SK-N-SH (cell line): ENCODE results near the gene SAXO2. TPM values are rescaled to one million over a fixed set of nuclear protein-coding genes. Genes with fewer than 3 reads are reported as not detected.
"Not testable (repeated sequence)": the region's sequence is repeated elsewhere in the genome, so short reads cannot be mapped to it uniquely, and the experiment has no call there.

Source experiments
- CTCF ChIA-PET: fragments of 300-600, 350-600 bp; formaldehyde crosslinking; extraction: SDS; loops from one replicate; lab custom pipeline; 2021; lab: Yijun Ruan, JAX
- POLR2A ChIA-PET: fragments of 350-600 bp; sonication (Branson Sonifier 250); formaldehyde crosslinking; extraction: SDS; loops from one replicate; lab custom pipeline; 2020; ENCODE audit warnings: antibody characterized with exemption, inconsistent platforms; lab: Yijun Ruan, JAX
- DNase-seq: peaks from one replicate; pipeline ENCODE4 v3.0.0; 2012
- H2AFZ ChIP-seq: fragments of 200-600 bp; sonication (generic); 2 replicates; pipeline ENCODE4 v1.8.1; 2016; ENCODE audit warnings: antibody characterized with exemption, mild to moderate bottlenecking, low read depth
- H3F3A ChIP-seq: fragments of 200-600 bp; sonication (generic); replicated peaks from 2 replicates; pipeline ENCODE3; 2016; ENCODE audit warnings: antibody characterized with exemption, mild to moderate bottlenecking; ENCODE audit not compliant: insufficient read depth
- H3K27ac ChIP-seq, 2 experiments: fragments of 200-500 bp in 1 of 2; fragments of 200-600 bp in 1 of 2; sonication (Bioruptor generic) in 1 of 2; sonication (generic), shearing (Covaris generic) in 1 of 2; 2 replicates each; pipeline versions ENCODE4 v1.5.1 to v1.6.1; 2014 to 2016; ENCODE audit warnings: low read depth in 2 of 2, inconsistent platforms in 1 of 2, low read length in 1 of 2, mild to moderate bottlenecking in 1 of 2, mixed read lengths in 1 of 2
- H3K27me3 ChIP-seq: fragments of 200-600 bp; sonication (generic), shearing (Covaris generic); 2 replicates; pipeline ENCODE4 v1.6.1; 2016; ENCODE audit warnings: mixed run types; ENCODE audit not compliant: insufficient read depth
- H3K36me3 ChIP-seq, 2 experiments: fragments of 200-500 bp in 1 of 2; fragments of 200-600 bp in 1 of 2; sonication (Bioruptor generic) in 1 of 2; sonication (generic) in 1 of 2; replicated peaks in 1 of 2; 2 replicates each; pipeline versions ENCODE3 to v1.5.1; 2014 to 2016; ENCODE audit warnings: low read length in 1 of 2, mild to moderate bottlenecking in 1 of 2; ENCODE audit not compliant: insufficient read depth in 2 of 2, control insufficient read depth in 1 of 2
- H3K4me1 ChIP-seq, 2 experiments: fragments of 200-500 bp in 1 of 2; fragments of 200-600 bp in 1 of 2; sonication (Bioruptor generic) in 1 of 2; sonication (generic), shearing (Covaris generic) in 1 of 2; 2 replicates each; pipeline versions ENCODE4 v1.5.1 to v1.6.1; 2014 to 2016; ENCODE audit warnings: low read depth in 1 of 2, low read length in 1 of 2, mixed run types in 1 of 2; ENCODE audit not compliant: insufficient read depth in 2 of 2, control insufficient read depth in 1 of 2
- H3K4me2 ChIP-seq: fragments of 200-600 bp; sonication (generic), shearing (Covaris generic); 2 replicates; pipeline ENCODE4 v1.6.1; 2017; ENCODE audit warnings: mixed run types
- H3K4me3 ChIP-seq, 2 experiments: fragments of 200-500 bp in 1 of 2; fragments of 200-600 bp in 1 of 2; sonication (Bioruptor generic) in 1 of 2; sonication (generic), shearing (Covaris generic) in 1 of 2; 2 replicates each; pipeline versions ENCODE4 v1.5.1 to v1.8.1; 2014 to 2016; ENCODE audit warnings: low read depth in 2 of 2, inconsistent platforms in 1 of 2, low read length in 1 of 2, mild to moderate bottlenecking in 1 of 2, mixed read lengths in 1 of 2, moderate library complexity in 1 of 2
- H3K79me2 ChIP-seq: fragments of 200-600 bp; sonication (generic); 2 replicates; pipeline ENCODE4 v1.8.1; 2017; ENCODE audit warnings: mild to moderate bottlenecking; ENCODE audit not compliant: insufficient read depth
- H3K9ac ChIP-seq: fragments of 200-600 bp; sonication (generic); 2 replicates; pipeline ENCODE4 v1.6.1; 2017; ENCODE audit warnings: mixed run types
- H3K9me2 ChIP-seq: fragments of 200-600 bp; sonication (generic); 2 replicates; pipeline ENCODE4 v1.6.1; 2017; ENCODE audit warnings: mixed run types
- H3K9me3 ChIP-seq: fragments of 200-600 bp; sonication (generic); 2 replicates; pipeline ENCODE4 v1.6.1; 2017; ENCODE audit warnings: mixed run types, mild to moderate bottlenecking, moderate library complexity
- H4K20me1 ChIP-seq: fragments of 200-600 bp; sonication (generic); 2 replicates; pipeline ENCODE4 v1.6.1; 2017; ENCODE audit warnings: mild to moderate bottlenecking, mixed run types; ENCODE audit not compliant: insufficient read depth
- WGBS: methylation state at CpG from one replicate; pipeline ENCODE4 v1.1.6; 2017; ENCODE audit warnings: low lambda C conversion rate; 5-methylcytosine and 5-hydroxymethylcytosine counted together
- polyA plus RNA-seq, 3 experiments: library from polyadenylated mRNA; depleted of rRNA; stranded (reverse); fragments of >200 nt; gene quantifications; 2 replicates each; pipeline ENCODE4 v1.2.3, GENCODE V29; 2012

Gene SAXO2
- polyA plus RNA-seq, 1 of the 3 experiments (the other 2 are of a cell fraction) = 2.8 TPM

DNA sequence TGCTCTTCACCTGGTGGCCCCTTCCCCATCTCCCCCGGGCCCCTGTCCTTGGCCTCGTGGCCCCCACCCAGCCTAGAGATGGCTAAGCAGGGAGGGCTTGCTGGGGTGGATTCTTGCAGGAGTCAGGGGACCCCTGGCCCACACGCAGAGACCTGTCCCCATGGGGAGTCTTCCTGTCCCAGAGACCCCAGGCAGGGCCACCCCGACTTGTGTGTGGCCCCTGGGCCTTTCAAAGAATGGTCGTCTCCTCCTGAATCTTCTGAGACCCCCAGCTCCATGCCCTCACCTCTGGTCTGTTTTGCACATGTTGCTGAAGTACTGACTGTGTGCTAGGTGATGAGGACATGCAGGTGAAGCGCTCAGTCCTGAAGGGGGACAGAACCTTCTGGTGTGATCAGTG is 58.2 kb downstream of the SAXO2 start:
- CTCF ChIA-PET, H2AFZ ChIP-seq, H3K4me1 ChIP-seq, H3K9me2 ChIP-seq, H3K36me3 ChIP-seq, H3K9me3 ChIP-seq, H4K20me1 ChIP-seq, H3K79me2 ChIP-seq, H3K27ac ChIP-seq, H3K9ac ChIP-seq, H3F3A ChIP-seq, H3K27me3 ChIP-seq, H3K4me2 ChIP-seq, POLR2A ChIA-PET, H3K4me3 ChIP-seq, DNase-seq: not testable (repeated sequence)
- 28% methylated on average over 2 of the region's 6 CpGs for WGBS

DNA sequence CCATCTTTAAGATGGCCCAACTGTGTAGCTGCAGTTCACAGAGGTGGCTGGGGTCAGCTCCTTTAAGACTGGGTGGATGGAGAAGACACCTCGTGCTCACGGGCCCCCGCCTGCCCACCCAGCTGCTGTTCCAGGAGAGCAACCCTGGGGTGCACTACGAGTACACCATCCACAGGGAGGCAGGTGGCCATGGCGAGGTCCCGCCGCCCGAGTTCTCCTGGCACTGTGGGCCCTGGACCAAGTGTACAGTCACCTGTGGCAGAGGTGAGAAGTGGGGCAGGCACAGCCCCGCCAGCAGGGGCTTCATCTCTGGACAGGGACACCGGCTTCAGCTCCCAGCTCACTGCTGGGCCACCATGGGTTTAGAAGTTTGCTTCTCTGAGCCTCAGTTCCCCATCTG is 59.9 kb downstream of the SAXO2 start:
- H3F3A ChIP-seq, H3K36me3 ChIP-seq, H3K27ac ChIP-seq, H3K27me3 ChIP-seq, H3K9me3 ChIP-seq, H3K9me2 ChIP-seq, CTCF ChIA-PET, H2AFZ ChIP-seq, DNase-seq, POLR2A ChIA-PET, H3K4me3 ChIP-seq, H3K79me2 ChIP-seq, H3K9ac ChIP-seq, H3K4me1 ChIP-seq, H3K4me2 ChIP-seq, H4K20me1 ChIP-seq: not testable (repeated sequence)
- 90% methylated on average over 2 of the region's 10 CpGs for WGBS

DNA sequence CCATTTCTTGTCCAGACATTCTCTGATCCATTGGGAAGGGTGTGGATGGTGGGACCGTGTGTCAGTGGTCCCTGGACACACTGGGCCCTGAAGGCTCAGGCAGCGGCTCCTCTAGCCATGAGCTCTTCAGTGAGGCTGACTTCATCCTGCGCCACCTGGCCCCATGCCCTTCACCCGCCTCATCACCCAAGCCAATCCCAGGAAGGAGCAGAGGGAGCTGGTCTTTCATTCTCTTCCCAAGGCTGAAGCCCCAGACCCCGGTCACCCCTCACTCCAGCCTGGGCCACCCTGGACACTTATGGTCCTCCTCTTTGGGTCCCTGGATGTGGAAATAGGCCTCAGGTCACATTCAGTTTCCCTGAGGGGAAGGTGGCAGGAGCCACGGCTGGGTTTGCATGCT is 62.2 kb downstream of the SAXO2 start:
- H3K4me2 ChIP-seq, H3K27ac ChIP-seq, H3F3A ChIP-seq, POLR2A ChIA-PET, H3K36me3 ChIP-seq, H3K4me1 ChIP-seq, H3K79me2 ChIP-seq, H3K9ac ChIP-seq, H3K9me2 ChIP-seq, H3K27me3 ChIP-seq, H3K4me3 ChIP-seq, H3K9me3 ChIP-seq, H4K20me1 ChIP-seq, DNase-seq, CTCF ChIA-PET, H2AFZ ChIP-seq: not testable (repeated sequence)
- 32% methylated on average over 4 of the region's 6 CpGs for WGBS

DNA sequence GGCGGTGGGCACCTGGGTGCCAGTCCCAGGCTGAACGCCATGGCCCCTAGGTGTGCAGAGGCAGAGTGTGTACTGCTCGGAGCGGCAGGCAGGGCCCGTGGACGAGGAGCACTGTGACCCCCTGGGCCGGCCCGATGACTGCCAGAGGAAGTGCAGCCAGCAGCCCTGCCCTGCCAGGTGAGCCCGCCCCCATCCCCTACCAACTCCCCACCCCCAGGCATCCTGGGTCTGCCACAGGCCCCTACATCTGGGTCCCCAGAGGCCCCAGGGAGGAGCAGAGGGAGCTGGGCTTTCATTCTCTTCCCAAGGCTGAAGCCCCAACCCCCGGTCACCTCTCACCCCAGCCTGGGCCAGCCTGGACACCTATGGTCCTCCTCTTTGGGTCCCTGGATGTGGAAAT is 63.0 kb downstream of the SAXO2 start:
- H3K9me2 ChIP-seq, H3F3A ChIP-seq, H3K27ac ChIP-seq, DNase-seq, H3K36me3 ChIP-seq, H3K4me1 ChIP-seq, H4K20me1 ChIP-seq, H3K4me3 ChIP-seq, H3K4me2 ChIP-seq, H3K79me2 ChIP-seq, POLR2A ChIA-PET, H3K27me3 ChIP-seq, H3K9ac ChIP-seq, H2AFZ ChIP-seq, CTCF ChIA-PET, H3K9me3 ChIP-seq: not testable (repeated sequence)
- 81% methylated on average over 6 of the region's 10 CpGs for WGBS

DNA sequence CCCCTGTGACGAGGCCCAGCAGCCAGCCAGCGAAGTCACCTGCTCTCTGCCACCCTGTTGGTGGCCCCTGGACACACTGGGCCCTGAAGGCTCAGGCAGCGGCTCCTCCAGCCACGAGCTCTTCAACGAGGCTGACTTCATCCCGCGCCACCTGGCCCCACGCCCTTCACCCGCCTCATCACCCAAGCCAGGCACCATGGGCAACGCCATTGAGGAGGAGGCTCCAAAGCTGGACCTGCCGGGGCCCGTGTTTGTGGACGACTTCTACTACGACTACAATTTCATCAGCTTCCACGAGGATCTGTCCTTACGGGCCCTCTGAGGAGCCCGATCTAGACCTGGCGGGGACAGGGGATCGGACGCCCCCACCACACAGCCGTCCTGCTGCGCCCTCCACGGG is 64.3 kb downstream of the SAXO2 start:
- H3K9me2 ChIP-seq, H3K27ac ChIP-seq, CTCF ChIA-PET, H3F3A ChIP-seq, H4K20me1 ChIP-seq, H3K36me3 ChIP-seq, H2AFZ ChIP-seq, H3K9me3 ChIP-seq, H3K4me2 ChIP-seq, POLR2A ChIA-PET, DNase-seq, H3K79me2 ChIP-seq, H3K4me3 ChIP-seq, H3K9ac ChIP-seq, H3K27me3 ChIP-seq, H3K4me1 ChIP-seq: not testable (repeated sequence)
- 82% methylated on average over 11 of the region's 23 CpGs for WGBS

DNA sequence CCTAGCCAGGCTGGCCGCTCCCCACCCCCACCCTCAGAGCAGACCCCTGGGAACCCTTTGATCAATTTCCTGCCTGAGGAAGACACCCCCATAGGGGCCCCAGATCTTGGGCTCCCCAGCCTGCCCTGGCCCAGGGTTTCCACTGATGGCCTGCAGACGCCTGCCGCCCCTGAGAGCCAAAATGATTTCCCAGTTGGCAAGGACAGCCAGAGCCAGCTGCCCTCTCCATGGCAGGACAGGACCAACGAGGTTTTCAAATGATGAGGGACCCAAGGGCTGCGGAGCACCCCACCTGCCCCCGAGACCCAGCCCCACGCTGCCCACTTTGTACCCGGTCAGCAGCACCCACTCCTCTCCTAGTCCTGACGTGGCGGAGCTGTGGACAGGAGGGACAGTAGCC is 64.8 kb downstream of the SAXO2 start:
- WGBS = 62% methylated on average over 3 of the region's 10 CpGs
- CTCF ChIA-PET, H3K9me2 ChIP-seq, POLR2A ChIA-PET, H4K20me1 ChIP-seq, H3K9ac ChIP-seq, H3F3A ChIP-seq, H3K36me3 ChIP-seq, H3K27me3 ChIP-seq, H3K4me3 ChIP-seq, H3K4me1 ChIP-seq, H3K27ac ChIP-seq, H3K9me3 ChIP-seq, DNase-seq, H3K4me2 ChIP-seq, H3K79me2 ChIP-seq, H2AFZ ChIP-seq: not testable (repeated sequence)

DNA sequence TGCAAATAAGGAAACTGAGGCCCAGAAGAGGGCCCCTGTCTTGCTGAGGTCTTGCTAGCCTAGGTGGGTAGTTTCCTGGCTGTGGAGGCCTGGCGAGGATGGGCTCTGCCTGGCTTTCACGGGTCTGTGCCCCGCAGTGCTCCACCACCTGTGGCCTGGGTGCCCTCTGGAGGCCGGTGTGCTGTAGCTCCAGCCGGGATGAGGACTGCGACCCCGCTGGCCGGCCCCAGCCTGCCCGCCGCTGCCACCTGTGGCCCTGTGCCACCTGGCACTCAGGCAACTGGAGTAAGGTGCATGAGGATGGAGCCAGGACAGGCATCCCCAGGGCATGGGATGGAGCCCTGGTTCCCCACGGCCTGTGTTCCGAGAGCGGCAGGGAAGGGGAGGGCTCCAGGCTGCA is 66.4 kb downstream of the SAXO2 start:
- H4K20me1 ChIP-seq, H3K9me3 ChIP-seq, H3K9ac ChIP-seq, DNase-seq, H3K27me3 ChIP-seq, H3F3A ChIP-seq, H3K36me3 ChIP-seq, H2AFZ ChIP-seq, H3K4me3 ChIP-seq, H3K9me2 ChIP-seq, H3K27ac ChIP-seq, POLR2A ChIA-PET, CTCF ChIA-PET, H3K79me2 ChIP-seq, H3K4me2 ChIP-seq: not testable (repeated sequence)
- peaks cover 0 to 14% of the 10 kb centered on the region in 2 experiments; a peak in 1 of 4 replicates for H3K4me1 ChIP-seq
- no CpG with 5 or more reads among the region's 13 CpGs for WGBS
